K562 (cell line): ENCODE measurements around the gene TMEM89. TPM values are rescaled to one million over a fixed set of nuclear protein-coding genes. Genes with fewer than 3 reads are reported as not detected.

ENCODE experiments used
- CEBPB ChIP-seq: fragments of 450-650 bp; IDR thresholded peaks from 2 replicates; pipeline ENCODE4 v1.6.1; 2016; ENCODE audit warnings: missing genetic modification characterization, missing compliant biosample characterization
- CGGBP1 ChIP-seq: fragments of 250-450 bp; sonication (Bioruptor Pico); IDR thresholded peaks from 2 replicates; pipeline ENCODE4 v1.9.0; 2021; ENCODE audit warnings: mild to moderate bottlenecking
- E2F3 ChIP-seq: fragments of 250-450 bp; sonication (Bioruptor Pico); IDR thresholded peaks from 2 replicates; pipeline ENCODE4 v1.4.0; 2020; ENCODE audit warnings: mild to moderate bottlenecking
- E2F4 ChIP-seq: sonication (generic); formaldehyde crosslinking; IDR thresholded peaks from 2 replicates; pipeline ENCODE4 v1.8.0; 2022; ENCODE audit warnings: mild to moderate bottlenecking, low read depth, missing genetic modification reagents
- FOXP1 ChIP-seq: sonication (generic); formaldehyde crosslinking; IDR thresholded peaks from 2 replicates; pipeline ENCODE4 v1.8.0; 2022; ENCODE audit warnings: mild to moderate bottlenecking, missing genetic modification reagents
- ILF3 ChIP-seq: fragments of 450-650 bp; IDR thresholded peaks from 2 replicates; pipeline ENCODE4 v1.6.1; 2018; ENCODE audit warnings: antibody characterized with exemption, mild to moderate bottlenecking, moderate library complexity, borderline replicate concordance
- KLF1 ChIP-seq: fragments of 450-650 bp; IDR thresholded peaks from 2 replicates; pipeline ENCODE4 v1.6.1; 2016; ENCODE audit warnings: missing genetic modification characterization, missing compliant biosample characterization
- MAX ChIP-seq: sonication (generic); formaldehyde crosslinking; IDR thresholded peaks from 2 replicates; pipeline ENCODE4 v1.9.0; 2022; ENCODE audit warnings: mild to moderate bottlenecking, missing genetic modification reagents
- NKRF ChIP-seq: fragments of 450-650 bp; IDR thresholded peaks from 2 replicates; pipeline ENCODE4 v1.6.1; 2016; ENCODE audit warnings: borderline replicate concordance
- NR2F6 ChIP-seq: fragments of 450-650 bp; formaldehyde crosslinking; IDR thresholded peaks from 2 replicates; pipeline ENCODE4 v1.4.0; 2020; ENCODE audit warnings: mild to moderate bottlenecking
- NR3C1 ChIP-seq: sonication (generic); formaldehyde crosslinking; IDR thresholded peaks from 2 replicates; pipeline ENCODE4 v1.8.1; 2022; ENCODE audit warnings: missing genetic modification reagents
- NR4A1 ChIP-seq, 2 experiments: fragments of 250-450 bp in 1 of 2; fragments of 450-650 bp in 1 of 2; sonication (Bioruptor Pico) in 1 of 2; IDR thresholded peaks; 2 replicates each; pipeline versions ENCODE4 v1.4.0 to v1.6.1; 2016 to 2020; ENCODE audit warnings: mild to moderate bottlenecking in 2 of 2, missing compliant biosample characterization in 1 of 2, missing genetic modification characterization in 1 of 2, moderate library complexity in 1 of 2
- SAP30 ChIP-seq: fragments of 200-600 bp; sonication (generic); IDR thresholded peaks from 2 replicates; pipeline ENCODE4 v1.6.1; 2012; ENCODE audit warnings: borderline replicate concordance, low read depth, mild to moderate bottlenecking, moderate library complexity, low read length, control low read depth, inconsistent platforms; ENCODE audit not compliant: insufficient read depth, poor library complexity, severe bottlenecking
- THAP7 ChIP-seq: fragments of 250-450 bp; sonication (Bioruptor Pico); IDR thresholded peaks from 2 replicates; pipeline ENCODE4 v1.5.0; 2021
- TRIM24 ChIP-seq, 2 experiments: fragments of 450-650 bp; IDR thresholded peaks; 2 replicates each; pipeline ENCODE4 v1.6.1; 2016
- XRCC5 ChIP-seq: fragments of 200-400 bp; formaldehyde crosslinking; IDR thresholded peaks from 2 replicates; pipeline ENCODE4 v1.6.1; 2017; ENCODE audit warnings: low read depth, mild to moderate bottlenecking, low read length
- ZBTB17 ChIP-seq: fragments of 450-650 bp; formaldehyde crosslinking; IDR thresholded peaks from 2 replicates; pipeline ENCODE4 v1.4.0; 2020; ENCODE audit warnings: mild to moderate bottlenecking
- ZNF354B ChIP-seq: fragments of 250-450 bp; sonication (Bioruptor Pico); IDR thresholded peaks from 2 replicates; pipeline ENCODE4 v1.4.0; 2020
- ZNF79 ChIP-seq: fragments of 250-450 bp; sonication (Bioruptor Pico); IDR thresholded peaks from 2 replicates; pipeline ENCODE4 v1.4.0; 2020; ENCODE audit warnings: low read depth, mild to moderate bottlenecking, moderate library complexity
- polyA plus RNA-seq, 8 experiments: library from polyadenylated mRNA; depleted of rRNA in 4 of 8; stranded (reverse) in 5 of 8; unstranded in 3 of 8; fragments of >200 nt; fragmentation: Nextera tagmentation in 2 of 8; fragmentation: Illumina TruSeq in 1 of 8; extraction: Ambion mirVana in 2 of 8; extraction: Trizol in 1 of 8; gene quantifications; 2 replicates each; pipeline versions ENCODE4 v1.2.1 to v1.2.3, GENCODE V29; 2011 to 2014; ENCODE audit warnings: inconsistent platforms in 1 of 8, missing spikeins in 1 of 8
- total RNA-seq, 7 experiments: library from RNA; depleted of rRNA in 6 of 7; stranded (reverse); fragments of >200 nt in 6 of 7; fragmentation: Illumina TruSeq in 2 of 7; extraction: Trizol in 2 of 7; gene quantifications; 2 replicates each; pipeline versions ENCODE4 v1.2.1 to v1.2.3, GENCODE V29; 2011 to 2021; ENCODE audit warnings: low replicate concordance in 1 of 7

The TMEM89 gene
- total and polyA plus RNA-seq, 9 of the 15 experiments (the other 6 are each of a cell fraction or from before 2014, with no cell fraction given): not detected

- TF ChIP-seq NR4A1 (CRISPR knock-in tag; IDR thresholded peaks at IDR 0.05) (no peak), NR4A1 (tag; IDR thresholded peaks at IDR 0.05) (peak; percentile 33; the same call in 1 of the 2 replicates), E2F3 (no peak), FOXP1 (CRISPR knock-in tag) (peak; percentile 100), ILF3 (no peak), NKRF (peak; percentile 90), E2F4 (CRISPR knock-in tag) (peak; percentile 95), CGGBP1 (CRISPR knock-in tag) (no peak), KLF1 (tag) (no peak), SAP30 (peak; percentile 97), NR2F6 (CRISPR knock-in tag) (no peak), CEBPB (tag) (no peak), THAP7 (CRISPR knock-in tag) (no peak), MAX (CRISPR knock-in tag) (peak; percentile 92), ZBTB17 (CRISPR knock-in tag) (0 out of 2 replicates have a peak, but pooled peaks have one; percentile 39), XRCC5 (0 out of 2 replicates have a peak, but pooled peaks have one; percentile 64), ZNF354B (CRISPR knock-in tag) (no peak), NR3C1 (CRISPR knock-in tag) (peak; percentile 100), ZNF79 (no peak), TRIM24 (IDR thresholded peaks at IDR 0.05) (0 out of 4 replicates have a peak, but pooled peaks of 1 of the 2 experiments have one; percentile 16)
These were observed 40.1 kb upstream of the TMEM89 start (continued) for GRCh38 chr3:48661501-48662144.
